Measurements from ENCODE around the gene NR2C1. TPM values are rescaled to one million over a fixed set of nuclear protein-coding genes. Genes with fewer than 3 reads are reported as not detected.

NR2C1 gene
- total and polyA plus RNA-seq, 8 donors, result 8.5 to 54.5 (median 14.6) TPM

DNA sequence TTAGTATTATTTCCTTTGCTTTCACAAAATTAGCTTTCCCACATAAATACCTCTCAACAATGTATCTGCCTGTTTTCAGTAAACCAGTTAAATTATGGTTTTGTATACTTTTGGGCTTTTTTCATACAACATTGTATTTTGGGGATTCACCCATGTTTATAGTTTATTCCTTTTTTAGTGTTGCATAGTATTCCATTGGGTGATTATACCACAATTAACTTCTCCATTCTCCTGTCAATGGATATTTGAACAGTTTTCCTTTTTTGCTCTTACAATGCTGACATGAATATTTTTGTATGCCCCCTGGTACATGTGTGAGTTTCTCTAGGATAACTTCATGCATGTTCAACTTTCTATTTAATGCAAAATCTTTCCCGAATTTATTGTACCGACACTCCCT is 57.3 kb downstream of the NR2C1 start:
- Histone ChIP-seq H3K4me1 (no peaks in the 10 kb centered on the region), H3K27me3 (no peaks in the 10 kb centered on the region), H3K36me3 (no peaks in the 10 kb centered on the region), H3K27ac (no peak overlapping the region), H3K9me3 (no peaks in the 10 kb centered on the region), H3K4me3 (no peak overlapping the region)
- DNase-seq (no peak), ATAC-seq (no peak), FAIRE-seq (no peak)
- WGBS, 2 donors, result 97 to 98% methylated on average over 2 of the region's 2 CpGs
- intact Hi-C loops (cut with DNase I), result no loop called here
- TF ChIP-seq, protein P1, sequence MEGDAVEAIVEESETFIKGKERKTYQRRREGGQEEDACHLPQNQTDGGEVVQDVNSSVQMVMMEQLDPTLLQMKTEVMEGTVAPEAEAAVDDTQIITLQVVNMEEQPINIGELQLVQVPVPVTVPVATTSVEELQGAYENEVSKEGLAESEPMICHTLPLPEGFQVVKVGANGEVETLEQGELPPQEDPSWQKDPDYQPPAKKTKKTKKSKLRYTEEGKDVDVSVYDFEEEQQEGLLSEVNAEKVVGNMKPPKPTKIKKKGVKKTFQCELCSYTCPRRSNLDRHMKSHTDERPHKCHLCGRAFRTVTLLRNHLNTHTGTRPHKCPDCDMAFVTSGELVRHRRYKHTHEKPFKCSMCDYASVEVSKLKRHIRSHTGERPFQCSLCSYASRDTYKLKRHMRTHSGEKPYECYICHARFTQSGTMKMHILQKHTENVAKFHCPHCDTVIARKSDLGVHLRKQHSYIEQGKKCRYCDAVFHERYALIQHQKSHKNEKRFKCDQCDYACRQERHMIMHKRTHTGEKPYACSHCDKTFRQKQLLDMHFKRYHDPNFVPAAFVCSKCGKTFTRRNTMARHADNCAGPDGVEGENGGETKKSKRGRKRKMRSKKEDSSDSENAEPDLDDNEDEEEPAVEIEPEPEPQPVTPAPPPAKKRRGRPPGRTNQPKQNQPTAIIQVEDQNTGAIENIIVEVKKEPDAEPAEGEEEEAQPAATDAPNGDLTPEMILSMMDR (IDR thresholded peaks at IDR 0.05), result no peak

DNA sequence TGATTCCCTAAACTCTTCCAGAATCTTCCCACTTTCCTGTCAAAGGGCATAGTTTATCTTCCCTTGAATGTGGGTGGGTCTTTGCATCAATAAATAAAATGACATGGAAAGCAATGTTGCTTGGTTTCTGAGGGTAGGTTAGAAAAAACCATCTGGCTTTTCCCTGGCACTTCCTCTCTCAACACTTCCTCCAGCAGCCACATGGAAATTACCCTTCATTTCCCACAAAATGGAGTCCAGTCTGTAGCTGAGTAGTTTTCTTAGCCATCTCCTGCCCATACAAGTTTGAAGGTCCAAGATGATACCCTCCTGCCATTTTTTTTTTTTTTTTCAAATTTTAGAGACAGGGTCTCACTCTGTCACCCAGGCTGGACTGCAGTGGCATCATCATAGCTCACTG is 58.9 kb downstream of the NR2C1 start:
- Histone ChIP-seq H3K4me1 (no peaks in the 10 kb centered on the region), H3K9me3 (no peaks in the 10 kb centered on the region), H3K27me3 (no peaks in the 10 kb centered on the region), H3K36me3 (no peaks in the 10 kb centered on the region), H3K4me3 (no peak overlapping the region), H3K27ac (no peak overlapping the region)
- TF ChIP-seq, protein P1 (IDR thresholded peaks at IDR 0.05), result no peak
- FAIRE-seq (no peak), DNase-seq (no peak), ATAC-seq (no peak)
- intact Hi-C loops (cut with DNase I), result no loop called here

DNA sequence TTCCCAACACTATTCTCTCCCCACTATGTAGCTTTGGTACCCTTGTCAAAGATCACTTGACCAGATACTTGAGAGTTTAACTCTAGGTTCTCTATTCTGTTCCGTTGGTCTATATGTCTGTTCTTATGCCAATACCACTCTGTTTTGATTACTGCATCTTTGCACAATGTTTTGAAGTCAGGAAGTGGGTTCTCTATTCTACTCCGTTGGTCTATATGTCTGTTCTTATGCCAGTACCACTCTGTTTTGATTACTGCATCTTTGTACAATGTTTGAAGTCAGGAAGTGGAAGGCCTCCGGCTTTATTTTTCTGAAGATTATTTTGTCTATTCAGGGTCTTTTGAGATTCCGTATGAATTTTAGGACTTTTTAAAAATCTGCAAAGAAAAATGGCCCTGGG is 67.2 kb downstream of the NR2C1 start:
- TF ChIP-seq, protein P1 (IDR thresholded peaks at IDR 0.05), result no peak
- no peaks in the 10 kb centered on the region for H3K36me3 ChIP-seq
- no peaks in the 10 kb centered on the region for H3K9me3 ChIP-seq
- peaks cover 0 to 9% (median 0%) of the 10 kb centered on the region in 3 donors for H3K4me1 ChIP-seq
- no peak for DNase-seq
- intact Hi-C loops (cut with DNase I), result no loop called here
- ATAC-seq, result no peak
- no peak overlapping the region for H3K27ac ChIP-seq
- FAIRE-seq, result no peak
- H3K4me3 ChIP-seq, result no peak overlapping the region
- no peaks in the 10 kb centered on the region for H3K27me3 ChIP-seq
- 84 to 91% methylated on average over 4 of the region's 4 CpGs for WGBS, 2 donors

DNA sequence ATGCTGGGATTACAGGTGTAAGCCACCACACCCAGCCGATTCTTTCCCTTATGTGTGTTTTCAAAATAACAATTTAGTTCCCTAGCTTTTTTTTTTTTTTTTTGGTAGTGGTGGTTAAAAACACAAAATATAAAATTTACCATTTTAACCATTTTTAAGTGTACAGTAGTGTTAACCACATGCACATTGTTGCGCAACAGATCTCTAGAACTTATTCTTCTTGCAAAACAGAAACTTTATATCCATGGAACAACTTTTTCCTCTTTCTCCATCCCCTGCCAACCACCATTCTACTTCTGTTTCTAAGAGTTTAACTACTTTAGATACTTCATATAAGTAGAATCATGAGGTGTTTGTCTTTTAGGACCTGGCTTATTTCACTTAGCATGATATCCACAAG is 68.8 kb downstream of the NR2C1 start:
- TF ChIP-seq, protein P1 (IDR thresholded peaks at IDR 0.05), result no peak
- FAIRE-seq, result no peak
- ATAC-seq, result no peak
- 94 to 95% methylated on average over 2 of the region's 2 CpGs for WGBS, 2 donors
- no peak for DNase-seq
- no peak overlapping the region for H3K27ac ChIP-seq
- peaks cover 0 to 14% (median 0%) of the 10 kb centered on the region in 3 donors for H3K4me1 ChIP-seq
- H3K27me3 ChIP-seq, result no peaks in the 10 kb centered on the region
- intact Hi-C loops (cut with DNase I), result no loop called here
- H3K36me3 ChIP-seq, result peaks cover 0 to 4% (median 0%) of the 10 kb centered on the region in 3 donors
- no peaks in the 10 kb centered on the region for H3K9me3 ChIP-seq
- no peak overlapping the region for H3K4me3 ChIP-seq

DNA sequence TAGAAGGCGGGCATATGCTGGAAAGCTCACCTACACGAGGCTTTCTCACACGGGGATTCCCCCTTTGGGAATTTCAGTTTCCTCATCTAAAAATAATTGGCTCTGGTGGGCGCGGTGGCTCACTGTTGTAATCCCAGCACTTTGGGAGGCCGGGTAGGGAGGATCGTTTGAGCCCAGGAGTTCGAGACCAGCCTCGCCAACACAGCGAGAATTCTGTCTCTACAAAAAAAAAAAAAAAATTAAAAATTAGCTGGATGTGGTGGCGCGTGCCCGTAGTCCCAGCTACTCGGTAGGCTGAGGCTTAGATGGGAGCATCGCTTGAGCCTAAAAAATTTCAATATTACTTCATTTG is 69.5 kb downstream of the NR2C1 start:
- WGBS, 2 donors, result 61 to 62% methylated on average over 15 of the region's 15 CpGs
- H3K4me3 ChIP-seq, result peak overlapping the region in 3 of 4 donors; percentile 57 to 91 (median 77)
- no peaks in the 10 kb centered on the region for H3K27me3 ChIP-seq
- no peaks in the 10 kb centered on the region for H3K9me3 ChIP-seq
- peaks cover 0 to 14% (median 0%) of the 10 kb centered on the region in 3 donors for H3K4me1 ChIP-seq
- ATAC-seq (peak in 3 of 4 donors; percentile 5 to 20 (median 17)), DNase-seq (peak in 1 of 6 donors; percentile 16), FAIRE-seq (no peak)
- peak overlapping the region; percentile 31 to 80 (median 66) for H3K27ac ChIP-seq
- TF ChIP-seq, protein P1 (IDR thresholded peaks at IDR 0.05), result no peak
- peaks cover 0 to 4% (median 0%) of the 10 kb centered on the region in 3 donors for H3K36me3 ChIP-seq
- intact Hi-C loops (cut with DNase I), result no loop called here

Data from pancreas (tissue), 10 donors.